HG02610 (cell line): Measurements from ENCODE around the gene STK4.

ENCODE experiments used
- ATAC-seq: cut with Tn5 transposase; IDR thresholded peaks from one replicate; pipeline ENCODE4 v1.9.1; 2021; ENCODE audit warnings: mild to moderate bottlenecking, moderate library complexity; ENCODE audit not compliant: unreplicated experiment

The STK4 gene

DNA sequence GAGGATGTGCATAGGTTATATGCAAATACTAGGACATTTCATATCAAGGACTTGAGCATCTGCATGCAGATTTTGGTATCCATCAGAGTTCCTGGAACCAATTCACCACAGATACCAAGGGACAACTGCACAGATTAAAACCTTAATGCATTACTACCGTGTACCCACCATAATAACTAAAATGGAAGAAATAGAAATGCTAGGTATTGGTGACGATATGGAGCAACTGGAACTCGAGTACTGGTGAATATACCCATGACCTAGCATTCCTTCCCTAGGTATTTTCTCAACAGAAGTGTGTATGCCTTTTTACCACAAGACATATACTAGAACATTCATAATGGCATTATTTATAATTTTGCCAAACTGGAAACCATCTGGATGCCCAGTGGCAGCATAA is 116.2 kb downstream of the STK4 start:
- ATAC-seq, result no peak

- no peak for ATAC-seq
Measured at GRCh38 chr20:45083127-45083526, 116.8 kb downstream of the STK4 start.

DNA sequence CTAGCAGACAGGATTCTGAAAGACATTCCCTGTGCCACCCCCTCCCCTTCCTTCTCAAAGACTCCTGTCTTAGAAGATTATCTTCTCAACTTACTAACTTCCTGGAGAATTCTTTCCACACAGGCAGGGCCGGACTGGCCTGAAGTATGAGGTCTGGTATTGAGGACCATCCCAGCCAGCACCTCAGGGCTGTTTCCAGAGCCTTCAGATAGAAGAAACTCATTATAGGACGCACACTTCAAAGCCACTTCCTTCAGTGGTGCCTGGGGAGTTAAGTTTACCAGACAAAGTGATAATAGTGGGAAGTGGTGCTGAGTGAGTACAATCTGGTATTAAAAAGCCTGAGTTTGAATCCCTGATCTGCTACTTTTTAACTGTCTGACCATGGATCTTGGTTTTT is 119.0 kb downstream of the STK4 start:
- ATAC-seq, result no peak

DNA sequence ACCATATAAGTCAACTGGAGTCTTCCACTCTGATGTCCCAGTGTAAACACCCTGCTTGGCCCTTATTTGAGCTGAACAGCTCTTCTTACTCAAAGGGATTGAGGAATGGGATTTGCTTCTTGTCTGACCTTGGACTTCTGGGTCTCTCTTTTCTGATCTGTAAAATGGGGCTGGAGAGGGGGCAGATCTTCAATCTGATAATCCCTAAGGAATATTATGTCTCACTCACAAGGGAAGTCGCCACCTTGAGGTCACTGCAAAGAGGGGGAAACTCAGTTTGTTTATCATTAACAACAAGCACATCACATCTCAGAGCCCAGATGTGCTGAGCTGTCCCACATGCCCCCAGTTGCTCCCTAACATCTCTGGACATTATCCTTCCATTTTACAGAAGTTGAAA is 119.6 kb downstream of the STK4 start:
- ATAC-seq, result no peak

DNA sequence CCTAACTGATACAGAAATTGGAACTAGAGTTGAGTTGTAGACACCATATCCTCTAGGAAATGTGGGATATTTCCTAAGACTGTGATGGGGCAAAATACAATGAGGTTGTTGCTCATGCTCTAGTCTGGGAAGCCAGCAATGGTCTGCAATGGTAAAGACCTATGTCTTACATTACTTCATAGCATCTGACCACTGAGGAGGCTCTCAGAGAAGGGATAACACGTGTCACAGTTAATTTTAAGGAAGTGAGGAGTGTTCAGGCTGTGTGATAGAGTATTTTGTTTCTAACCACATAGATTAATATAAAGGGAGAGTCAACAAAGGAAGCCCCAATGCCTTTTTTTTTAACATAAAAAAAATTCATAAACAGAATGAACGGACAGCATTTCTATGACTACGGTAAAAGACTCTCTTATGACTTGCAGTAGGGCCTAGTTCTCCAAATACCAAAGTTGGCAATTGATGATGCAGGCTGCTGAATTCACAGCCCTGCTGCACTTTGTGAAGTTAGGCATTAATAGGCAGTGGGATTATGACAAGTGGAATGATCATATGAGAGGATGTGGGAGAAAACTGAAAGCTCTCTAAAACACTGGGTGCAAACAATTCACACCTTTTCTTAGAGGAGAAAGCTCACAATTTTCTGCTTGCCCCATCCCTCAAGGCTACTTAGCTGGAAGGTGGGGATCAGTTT is 120.9 kb downstream of the STK4 start:
- no peak for ATAC-seq

GRCh38 chr20:45087814-45088213 is 121.5 kb downstream of the STK4 start:
- ATAC-seq, result no peak

DNA sequence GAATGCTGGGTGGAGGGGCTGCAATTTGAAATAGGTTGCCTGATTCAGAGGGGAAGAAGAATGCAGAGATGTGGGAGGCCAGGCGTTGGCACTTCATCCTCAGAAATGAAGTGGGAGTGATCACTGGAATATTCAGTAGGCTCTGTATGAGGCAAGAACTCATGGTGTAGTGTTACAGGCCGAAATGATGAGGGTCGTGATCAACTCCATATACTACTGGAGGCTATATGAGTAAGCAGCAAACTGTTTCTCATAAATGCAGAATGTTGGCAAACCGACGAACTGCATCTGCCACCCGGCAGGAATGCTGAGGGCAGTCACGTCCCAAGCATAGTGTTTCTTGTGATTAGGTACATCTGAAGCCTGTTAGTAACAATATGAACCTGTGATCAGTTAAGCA is 121.9 kb downstream of the STK4 start:
- ATAC-seq, result no peak

- no peak for ATAC-seq
Measured at GRCh38 chr20:45090481-45090880, 124.2 kb downstream of the STK4 start.

DNA sequence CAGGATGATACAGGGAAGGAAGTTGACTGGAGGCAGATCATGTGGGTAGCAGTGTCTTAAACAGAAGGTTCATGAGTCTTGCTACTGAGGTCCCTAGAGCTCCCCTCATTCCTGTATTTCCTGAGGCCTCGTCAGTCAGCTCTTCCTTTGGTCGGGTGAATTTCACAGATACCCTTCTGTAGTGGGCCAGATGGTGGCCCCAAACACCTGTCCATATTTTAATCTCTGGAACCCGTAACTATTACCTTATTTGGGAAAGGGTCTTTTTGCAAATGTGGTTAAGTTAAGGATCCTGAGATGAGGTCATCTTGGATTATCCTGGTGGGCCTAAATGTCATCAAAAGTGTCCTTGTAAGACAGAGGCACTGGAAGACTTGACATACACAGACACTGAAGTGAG is 125.1 kb downstream of the STK4 start:
- ATAC-seq, result no peak

- no peak for ATAC-seq
Measured at GRCh38 chr20:45092898-45093297, 126.6 kb downstream of the STK4 start.

- no peak for ATAC-seq
Measured at GRCh38 chr20:45094201-45094600, 127.9 kb downstream of the STK4 start.

GRCh38 chr20:45094864-45095574 is 128.7 kb downstream of the STK4 start:
- no peak for ATAC-seq

GRCh38 chr20:45095805-45096238 is 129.5 kb downstream of the STK4 start:
- ATAC-seq, result no peak

DNA sequence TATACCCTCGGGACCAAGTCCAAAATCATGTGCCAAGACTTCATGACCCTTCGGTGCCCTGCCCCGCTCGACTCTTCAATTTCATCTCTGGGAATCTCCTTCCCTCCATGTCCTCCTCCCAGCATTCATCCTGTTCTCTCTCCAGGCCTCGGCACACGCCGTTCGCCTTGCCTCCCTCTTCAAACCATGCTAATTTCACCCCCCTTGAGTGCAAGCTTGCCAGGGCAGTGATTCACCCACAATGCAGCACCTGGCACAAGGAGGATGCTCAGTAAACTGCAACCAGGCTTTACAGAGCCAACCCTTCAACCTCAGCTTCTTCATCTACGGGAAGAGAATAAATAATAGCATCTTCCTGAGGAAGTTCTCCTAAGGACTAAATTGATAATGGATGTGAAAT is 130.5 kb downstream of the STK4 start:
- no peak for ATAC-seq

- ATAC-seq, result no peak
Measured at GRCh38 chr20:45097485-45098102, 131.3 kb downstream of the STK4 start.

DNA sequence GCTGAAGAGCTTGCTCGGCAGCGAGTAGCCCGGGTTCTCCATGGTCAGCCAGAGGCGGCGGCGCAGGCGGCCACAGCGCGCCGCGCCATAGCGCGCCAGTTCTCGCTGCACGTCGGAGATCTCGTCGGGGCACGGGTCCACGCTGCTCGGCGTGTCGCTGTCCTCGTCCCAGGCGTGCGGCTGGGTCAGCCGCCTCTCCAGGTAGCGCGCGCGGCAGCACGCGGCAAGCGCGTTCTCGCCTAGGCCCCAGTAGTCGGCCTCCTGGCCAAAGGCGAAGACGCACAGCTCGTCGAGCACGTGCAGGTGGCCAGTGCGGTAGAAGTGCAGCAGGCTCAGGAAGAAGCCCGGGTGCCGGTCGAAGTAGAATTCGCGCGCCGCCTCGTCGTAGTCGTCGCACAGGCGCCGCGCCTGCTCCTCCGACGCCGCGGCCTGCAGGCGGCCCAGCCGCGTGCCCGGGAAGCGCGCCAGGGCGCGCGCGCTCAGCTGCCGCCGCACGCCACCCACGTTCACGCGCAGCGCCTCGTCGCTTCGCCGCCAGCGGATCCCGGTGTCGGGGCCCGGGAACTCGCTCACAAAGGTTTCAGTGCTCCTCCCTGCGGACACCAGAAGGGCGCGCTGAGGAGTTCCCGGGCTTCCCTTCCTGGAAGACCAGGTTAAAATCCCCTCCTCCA is 131.9 kb downstream of the STK4 start:
- ATAC-seq, result no peak

DNA sequence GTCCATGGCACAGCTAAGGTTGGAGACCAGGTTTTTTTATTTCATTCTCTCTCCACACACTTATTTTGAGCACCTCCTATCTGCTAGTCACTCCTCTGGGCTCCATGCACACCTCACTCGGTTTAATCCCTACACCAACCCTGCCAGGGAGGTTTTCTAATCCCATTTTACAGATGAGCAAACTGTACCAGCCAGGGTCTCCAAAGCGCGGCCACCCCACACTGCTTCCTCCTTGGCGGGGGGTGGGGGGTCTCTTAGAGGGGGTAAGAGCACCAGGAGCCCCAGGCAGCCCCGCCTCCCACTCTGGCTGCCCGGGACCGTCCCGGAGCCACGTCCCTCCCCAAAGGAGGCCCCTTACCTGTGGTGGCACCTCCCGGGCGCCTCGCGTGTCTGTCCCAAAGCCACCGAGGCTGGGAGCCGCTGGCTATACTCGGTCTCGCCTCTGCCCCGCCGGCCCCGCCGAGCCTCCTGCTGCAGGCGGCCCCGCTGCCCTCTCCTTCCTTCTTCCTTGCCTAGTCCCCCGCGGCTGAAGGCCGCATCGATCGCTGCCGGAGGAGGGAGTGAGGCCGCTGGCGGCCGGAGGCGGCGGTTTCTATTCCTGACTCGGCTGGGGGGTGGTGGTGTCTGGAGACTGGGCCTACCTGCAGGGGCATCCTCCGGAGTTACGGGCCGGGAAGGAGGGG is 134.4 kb downstream of the STK4 start, which contains the start of gene KCNS1:
KCNS1 (minus strand) TSS at position 565 of the 683 bp plus-strand sequence. CDS start 1,891 bp downstream, outside the sequence.
- no peak for ATAC-seq

DNA sequence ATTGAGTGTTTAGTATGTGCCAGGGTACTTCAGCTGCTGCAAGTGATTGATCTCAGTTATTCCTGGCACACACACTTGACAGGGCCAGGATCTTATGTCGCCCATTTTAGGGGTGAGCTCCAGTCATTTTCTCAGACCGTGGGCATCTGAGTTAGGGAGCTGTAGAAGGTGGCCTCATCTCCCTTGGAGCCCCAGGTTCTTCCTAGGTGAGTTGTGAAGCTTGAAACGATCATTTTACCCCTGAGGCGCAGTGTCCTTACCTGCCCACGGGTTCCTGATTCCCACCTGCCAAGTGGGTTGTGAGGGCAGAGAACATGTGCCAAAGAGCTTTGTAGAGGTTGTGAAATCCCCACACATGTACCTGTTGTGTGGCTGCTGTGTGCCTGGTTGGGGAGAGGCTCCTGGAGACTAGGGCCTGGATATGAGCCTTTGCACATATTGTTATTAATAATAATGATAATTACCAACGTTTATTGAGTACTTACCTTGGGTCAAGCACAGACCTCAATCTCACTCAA is 135.1 kb downstream of the STK4 start:
- no peak for ATAC-seq

DNA sequence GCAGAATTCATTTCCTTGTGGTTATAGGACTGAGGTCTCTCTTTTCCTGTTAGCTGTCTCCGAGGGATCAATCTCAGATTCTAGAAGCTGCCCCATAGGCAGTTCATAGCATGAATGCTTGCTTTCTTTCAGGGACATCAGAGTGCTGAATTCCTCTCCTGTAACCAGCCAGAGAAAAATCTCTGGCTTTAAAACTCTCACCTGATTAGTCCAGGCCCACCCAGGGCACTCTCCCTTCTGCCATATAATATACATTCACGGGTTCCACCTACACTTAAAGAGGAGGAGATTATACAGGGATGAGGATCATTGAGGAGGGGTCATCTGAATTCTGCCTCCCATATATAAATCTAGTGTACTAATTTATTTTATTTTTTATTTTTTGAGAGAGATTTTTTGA is 136.8 kb downstream of the STK4 start:
- ATAC-seq, result no peak

DNA sequence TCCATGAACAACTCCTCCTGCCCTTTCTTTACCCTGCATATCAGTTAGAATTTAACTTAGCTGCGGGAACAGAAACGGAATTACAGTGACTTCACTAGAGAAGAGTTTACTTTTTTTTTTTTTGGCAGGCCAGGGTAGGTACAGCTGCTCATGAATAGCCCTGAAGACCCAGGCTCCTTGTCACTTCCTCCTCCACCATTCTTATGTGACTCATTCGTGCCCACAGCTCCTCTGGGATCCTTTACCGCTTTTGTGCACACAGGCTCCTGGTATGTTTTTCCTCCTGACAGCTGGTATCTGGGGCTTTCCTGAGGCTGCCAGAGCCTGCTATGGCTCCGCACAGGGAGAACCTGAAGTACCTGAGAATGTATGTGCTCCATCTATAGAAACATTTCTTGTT is 138.5 kb downstream of the STK4 start:
- ATAC-seq, result no peak

DNA sequence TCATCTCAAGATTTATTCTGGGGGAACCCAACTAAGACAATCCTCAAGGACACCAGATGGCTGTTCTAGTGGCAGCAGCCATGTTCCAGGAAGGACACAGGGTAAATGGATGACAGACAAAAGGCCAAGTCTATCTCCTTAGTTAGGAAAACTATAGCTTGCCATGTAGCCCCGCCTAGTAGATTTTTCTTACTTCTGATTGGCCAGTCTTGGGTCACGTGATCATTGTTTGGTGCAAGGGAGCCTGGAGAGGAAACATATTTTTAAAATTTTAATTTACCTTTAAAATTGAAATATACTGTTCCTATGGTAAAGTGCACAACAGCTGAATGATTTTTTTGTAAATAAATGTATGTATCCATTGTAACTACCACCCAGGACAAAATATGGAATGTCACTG is 139.0 kb downstream of the STK4 start:
- ATAC-seq, result no peak
